ENCODE measurements around the gene MARK3. TPM values are rescaled to one million over a fixed set of nuclear protein-coding genes. Genes with fewer than 3 reads are reported as not detected.

MARK3 gene
- polyA plus RNA-seq, 3 donors, result 29.3 to 163 (median 44.7) TPM

DNA sequence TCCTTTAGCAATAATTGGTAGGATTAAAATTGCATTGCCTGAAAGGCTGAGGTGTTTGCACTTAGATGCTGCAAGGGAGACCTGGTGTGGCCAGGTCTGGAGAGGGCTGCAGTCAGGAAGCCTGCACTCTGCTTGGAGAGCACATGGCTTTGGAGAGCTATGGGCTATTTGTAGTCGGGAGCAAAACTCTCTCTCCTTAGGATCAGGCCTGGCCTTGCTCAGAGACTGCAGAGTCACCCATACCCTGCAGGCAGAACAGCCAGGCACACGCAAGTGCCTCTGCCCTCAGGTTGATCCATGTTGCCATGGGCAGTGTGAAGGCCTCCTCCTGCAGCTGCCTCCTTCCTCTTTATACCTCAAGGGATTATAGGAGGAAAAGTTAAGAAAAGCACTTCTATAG is 110.6 kb downstream of the MARK3 start:
- Histone ChIP-seq H2AFZ (ENCODE audit: insufficient read depth, low read depth, low read length, poor library complexity, severe bottlenecking) (no peak overlapping the region), H3K4me3 (replicated peaks in 1 of 3; ENCODE audit: low read depth in 2 of 3, low read length in 3 of 3) (no peak overlapping the region), H4K20me1 (ENCODE audit: insufficient read depth, low read length) (peaks cover 54% of the 10 kb centered on the region), H3K27me3 (ENCODE audit: control insufficient read depth in 2 of 2, insufficient read depth in 2 of 2, low read length in 2 of 2) (no peaks in the 10 kb centered on the region), H3K4me1 (ENCODE audit: control insufficient read depth in 1 of 2, insufficient read depth in 2 of 2, low read length in 2 of 2) (no peaks in the 10 kb centered on the region), H3K9ac (ENCODE audit: insufficient read depth, low read length, poor library complexity, severe bottlenecking) (no peak overlapping the region), H3K79me2 (ENCODE audit: insufficient read depth, low read length) (no peaks in the 10 kb centered on the region), H3K27ac (ENCODE audit: low read depth in 1 of 2, low read length in 2 of 2) (peak overlapping the region in 1 of 2 donors; percentile 4), H3K9me3 (replicated peaks in 1 of 2; ENCODE audit: control insufficient read depth in 1 of 2, insufficient read depth in 1 of 2, low read length in 2 of 2) (no peaks in the 10 kb centered on the region), H3K36me3 (replicated peaks in 1 of 2; ENCODE audit: control insufficient read depth in 1 of 2, insufficient read depth in 2 of 2, low read length in 2 of 2) (peaks cover 82 to 96% of the 10 kb centered on the region in 2 donors), H3K4me2 (replicated peaks; ENCODE audit: extremely low read depth, low read length, poor library complexity, severe bottlenecking) (no peak overlapping the region)
- Mint-ChIP-seq H3K4me3 (no peak overlapping the region), H3K27ac (peak overlapping the region in 1 of 7 donors; percentile 14), H3K4me1 (peaks cover 5% of the 10 kb centered on the region), H3K36me3 (peaks cover 51 to 86% of the 10 kb centered on the region in 2 donors), H3K27me3 (ENCODE audit: low read depth in 3 of 3) (peaks cover 0 to 1% (median 0%) of the 10 kb centered on the region in 3 donors), H3K9me3 (no peaks in the 10 kb centered on the region)
- TF ChIP-seq CTCF (IDR thresholded peaks at IDR 0.05), result no peak
- DNase-seq, result no peak
- intact Hi-C loops (cut with micrococcal nuclease), result no loop called here
- 100% methylated on average over 1 of the region's 2 CpGs for WGBS (ENCODE audit: insufficient coverage)

- no peaks in the 10 kb centered on the region for H3K9me3 Mint-ChIP-seq
- Histone ChIP-seq H3K27ac (ENCODE audit: low read depth in 1 of 2, low read length in 2 of 2) (no peak overlapping the region), H3K4me1 (ENCODE audit: control insufficient read depth in 1 of 2, insufficient read depth in 2 of 2, low read length in 2 of 2) (no peaks in the 10 kb centered on the region), H3K79me2 (ENCODE audit: insufficient read depth, low read length) (no peaks in the 10 kb centered on the region), H3K36me3 (replicated peaks in 1 of 2; ENCODE audit: control insufficient read depth in 1 of 2, insufficient read depth in 2 of 2, low read length in 2 of 2) (peaks cover 82 to 96% of the 10 kb centered on the region in 2 donors), H3K9me3 (replicated peaks in 1 of 2; ENCODE audit: control insufficient read depth in 1 of 2, insufficient read depth in 1 of 2, low read length in 2 of 2) (no peaks in the 10 kb centered on the region), H3K9ac (ENCODE audit: insufficient read depth, low read length, poor library complexity, severe bottlenecking) (no peak overlapping the region), H4K20me1 (ENCODE audit: insufficient read depth, low read length) (peaks cover 55% of the 10 kb centered on the region), H2AFZ (ENCODE audit: insufficient read depth, low read depth, low read length, poor library complexity, severe bottlenecking) (no peak overlapping the region), H3K4me2 (replicated peaks; ENCODE audit: extremely low read depth, low read length, poor library complexity, severe bottlenecking) (no peak overlapping the region), H3K27me3 (ENCODE audit: control insufficient read depth in 2 of 2, insufficient read depth in 2 of 2, low read length in 2 of 2) (no peaks in the 10 kb centered on the region), H3K4me3 (replicated peaks in 1 of 3; ENCODE audit: low read depth in 2 of 3, low read length in 3 of 3) (no peak overlapping the region)
- no peak overlapping the region for H3K4me3 Mint-ChIP-seq
- WGBS (ENCODE audit: insufficient coverage), result no CpG with 5 or more reads among the region's 1 CpG
- H3K27ac Mint-ChIP-seq, result no peak overlapping the region
- peaks cover 5% of the 10 kb centered on the region for H3K4me1 Mint-ChIP-seq
- intact Hi-C loops (cut with micrococcal nuclease), result no loop called here
- no peak for DNase-seq
- peaks cover 0 to 1% (median 0%) of the 10 kb centered on the region in 3 donors for H3K27me3 Mint-ChIP-seq (ENCODE audit: low read depth in 3 of 3)
- TF ChIP-seq CTCF (IDR thresholded peaks at IDR 0.05), result no peak
- H3K36me3 Mint-ChIP-seq, result peaks cover 51 to 86% of the 10 kb centered on the region in 2 donors
Measured at GRCh38 chr14:103496776-103497175, 111.6 kb downstream of the MARK3 start.

All from CD14-positive monocyte (primary cell).